HL-60 (cell line): Measurements from ENCODE around the gene TMEM53.

Experiments used
- CTCF ChIP-seq: IDR thresholded peaks from one replicate; pipeline ENCODE4 v1.5.1; 2011; ENCODE audit warnings: low read length, control low read depth, inconsistent platforms; ENCODE audit not compliant: insufficient read depth
- GABPA ChIP-seq: IDR thresholded peaks from 2 replicates; pipeline ENCODE4 v1.6.1; 2012; ENCODE audit warnings: low read depth
- POLR2AphosphoS5 ChIP-seq: IDR thresholded peaks from 2 replicates; pipeline ENCODE4 v1.6.1; 2012; ENCODE audit warnings: low read depth

GRCh38 chr1:44648529-44649250 lies 25.6 kb downstream of the TMEM53 start:
- TF ChIP-seq POLR2AphosphoS5 (no peak), GABPA (no peak), CTCF (no peak)
